Lower lobe of right lung (tissue), 2 donors: ENCODE measurements around the gene MEIS3. TPM values are rescaled to one million over a fixed set of nuclear protein-coding genes. Genes with fewer than 3 reads are reported as not detected.

Source experiments
- ATAC-seq, 2 donors: fragments of 200-7000 bp; cut with Tn5 transposase; one replicate each; pipeline ENCODE4 v1.9.1; 2020 to 2022; ENCODE audit warnings: mild to moderate bottlenecking in 2 of 2, moderate library complexity in 2 of 2
- DNase-seq: peaks from one replicate; pipeline ENCODE4 v3.0.0-alpha.2; 2020
- H3K27ac ChIP-seq: fragments of 200-600 bp; one replicate; pipeline ENCODE4 v1.8.0; 2022
- H3K27me3 ChIP-seq: fragments of 200-600 bp; one replicate; pipeline ENCODE4 v1.8.0; 2022; ENCODE audit warnings: low read depth
- H3K36me3 ChIP-seq: fragments of 200-600 bp; one replicate; pipeline ENCODE4 v1.8.0; 2022; ENCODE audit warnings: mild to moderate bottlenecking
- H3K4me1 ChIP-seq: fragments of 200-600 bp; one replicate; pipeline ENCODE4 v1.8.0; 2022
- H3K4me3 ChIP-seq: fragments of 200-600 bp; one replicate; pipeline ENCODE4 v1.8.0; 2022; ENCODE audit warnings: mild to moderate bottlenecking
- H3K9me3 ChIP-seq: fragments of 200-600 bp; one replicate; pipeline ENCODE4 v1.8.0; 2022
- CTCF ChIP-seq: fragments of 200-600 bp; IDR thresholded peaks from one replicate; pipeline ENCODE4 v1.8.0; 2022; ENCODE audit warnings: antibody characterized with exemption, mild to moderate bottlenecking
- intact Hi-C: fragments of 100-400 bp; cut with DNase I; formaldehyde crosslinking; loops from one replicate; pipeline ENCODE4 v1.11.0; 2022
- total RNA-seq: library from RNA; stranded (reverse); fragmentation: NEBNext Ultra II Directional; extraction: Animal tissue kit (Norgen Biotek cat#: 25700); gene quantifications from one replicate; pipeline ENCODE4 v1.2.1, GENCODE V29; 2021
- donor health status: DM: no; HTN: yes; CAD: no; lungs with severe emphysema.

Gene MEIS3
- total RNA-seq, 1 donor from 2014 or later: 5.3 TPM

- peaks cover 62% of the 10 kb centered on the region for H3K27me3 ChIP-seq
These were observed 4.0 kb upstream of the MEIS3 start for GRCh38 chr19:47423203-47423882.

DNA sequence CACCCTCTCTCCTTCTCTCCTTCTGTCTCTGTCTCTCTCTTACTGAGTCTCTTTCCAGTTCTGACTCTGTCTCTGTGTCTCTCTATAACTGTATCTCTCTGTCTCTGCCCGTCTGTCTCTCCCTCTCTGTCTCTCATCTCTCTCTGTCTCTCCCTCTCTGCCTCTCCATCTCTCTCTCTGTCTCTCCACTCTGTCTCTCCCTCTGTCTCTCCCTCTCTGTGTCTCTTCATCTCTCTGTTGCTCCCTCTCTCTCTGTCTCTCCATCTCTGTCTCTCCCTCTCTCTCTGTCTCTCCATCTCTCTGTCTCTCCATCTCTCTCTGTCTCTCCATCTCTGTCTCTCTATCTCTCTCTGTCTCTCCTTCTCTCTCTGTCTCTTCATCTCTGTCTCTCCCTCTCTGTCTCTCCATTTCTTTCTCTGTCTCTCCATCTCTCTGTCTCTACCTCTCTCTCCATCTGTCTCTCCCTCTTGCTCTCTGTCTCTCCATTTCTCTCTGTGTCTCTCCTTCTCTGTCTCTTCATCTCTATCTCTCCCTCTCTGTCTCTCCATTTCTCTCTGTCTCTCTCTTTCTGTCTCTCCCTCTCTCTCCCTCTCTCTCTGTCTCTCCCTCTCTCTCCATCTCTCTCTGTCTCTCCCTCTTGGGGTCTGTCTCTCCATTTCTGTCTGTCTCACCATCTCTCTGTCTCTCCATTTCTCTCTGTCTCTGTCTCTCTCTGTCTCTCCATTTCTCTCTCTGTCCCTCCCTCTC lies 3.3 kb upstream of the MEIS3 start:
- Histone ChIP-seq H3K4me1 (peaks cover 9% of the 10 kb centered on the region), H3K27ac (no peak overlapping the region), H3K36me3 (no peaks in the 10 kb centered on the region), H3K27me3 (peaks cover 70% of the 10 kb centered on the region), H3K4me3 (no peak overlapping the region), H3K9me3 (no peaks in the 10 kb centered on the region)
- no peak for TF ChIP-seq CTCF
- no peak for ATAC-seq
- intact Hi-C loops: no loop called here
- no peak for DNase-seq

More at GRCh38 chr19:47423203-47423882, 4.0 kb upstream of the MEIS3 start:
- Histone ChIP-seq H3K27ac (no peak overlapping the region), H3K36me3 (no peaks in the 10 kb centered on the region), H3K9me3 (no peaks in the 10 kb centered on the region), H3K4me1 (peaks cover 11% of the 10 kb centered on the region), H3K4me3 (no peak overlapping the region)
- ATAC-seq (no peak), DNase-seq (no peak)
- intact Hi-C loops: no loop called here
- TF ChIP-seq CTCF: no peak

DNA sequence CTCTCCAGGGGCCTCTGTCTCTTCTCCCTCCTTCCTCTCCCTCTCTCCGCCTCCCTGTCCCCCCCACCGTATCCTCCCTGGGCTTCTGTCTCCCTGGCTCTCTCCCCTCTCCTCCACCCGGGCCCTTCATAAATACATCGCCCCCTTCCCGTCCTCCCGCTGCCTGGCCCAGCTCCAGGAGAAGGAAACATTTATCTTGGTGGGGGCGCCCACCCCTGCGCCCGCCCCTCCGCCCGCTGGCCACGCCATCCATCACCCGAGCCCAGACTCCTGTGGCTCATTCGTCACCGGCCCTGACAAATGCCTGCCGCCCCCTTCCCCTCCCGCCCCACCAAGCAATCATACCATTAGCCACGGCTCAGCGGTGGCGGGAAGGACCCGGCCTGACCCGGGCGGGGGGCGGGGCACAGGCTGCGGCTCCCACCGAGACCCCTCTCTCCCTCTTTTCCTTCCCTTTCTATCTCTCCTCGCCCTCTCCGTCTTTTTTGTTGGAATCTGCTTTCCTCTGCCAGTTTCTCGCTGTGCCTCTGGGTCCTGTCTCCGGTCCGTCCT lies 2.6 kb upstream of the MEIS3 start:
- Histone ChIP-seq H3K36me3 (no peaks in the 10 kb centered on the region), H3K27me3 (peaks cover 76% of the 10 kb centered on the region), H3K9me3 (no peaks in the 10 kb centered on the region), H3K4me1 (peaks cover 6% of the 10 kb centered on the region), H3K27ac (no peak overlapping the region), H3K4me3 (no peak overlapping the region)
- DNase-seq (no peak), ATAC-seq (no peak)
- no peak for TF ChIP-seq CTCF
- intact Hi-C loops: no loop called here

- intact Hi-C loops: no loop called here
- Histone ChIP-seq H3K4me3 (no peak overlapping the region), H3K36me3 (no peaks in the 10 kb centered on the region), H3K4me1 (peaks cover 6% of the 10 kb centered on the region), H3K9me3 (no peaks in the 10 kb centered on the region), H3K27ac (no peak overlapping the region), H3K27me3 (peaks cover 83% of the 10 kb centered on the region)
- TF ChIP-seq CTCF: no peak
- ATAC-seq (no peak), DNase-seq (no peak)
These were observed 2.0 kb upstream of the MEIS3 start for GRCh38 chr19:47421244-47421786.

DNA sequence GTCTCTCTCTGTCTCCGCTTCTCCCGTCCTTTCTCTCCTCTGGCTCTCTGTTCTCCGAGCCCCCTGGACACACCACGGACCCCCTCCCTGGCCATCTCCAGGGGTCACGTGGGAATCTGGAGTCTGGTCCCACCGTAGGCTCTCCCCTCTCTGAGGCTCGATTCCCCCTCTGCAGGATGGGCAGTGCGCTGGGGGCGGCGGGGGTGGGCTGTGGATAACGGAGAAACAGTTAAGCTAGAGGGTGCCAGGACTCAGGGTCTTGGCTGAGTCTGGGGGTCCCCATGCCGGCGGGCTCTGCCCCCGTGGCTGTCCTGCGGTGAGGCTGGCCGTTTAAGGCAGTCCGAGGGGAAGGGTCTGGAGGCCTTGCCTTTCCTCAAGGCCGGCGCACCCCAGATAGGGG lies 462 bp upstream of the MEIS3 start:
- ATAC-seq: no peak
- intact Hi-C loops: no loop called here
- no peaks in the 10 kb centered on the region for H3K9me3 ChIP-seq
- peaks cover 81% of the 10 kb centered on the region for H3K27me3 ChIP-seq
- no peak overlapping the region for H3K4me3 ChIP-seq
- H3K27ac ChIP-seq: no peak overlapping the region
- no peak for TF ChIP-seq CTCF
- DNase-seq: no peak
- no peaks in the 10 kb centered on the region for H3K36me3 ChIP-seq
- peaks cover 6% of the 10 kb centered on the region for H3K4me1 ChIP-seq
